Testis (tissue), 3 donors: ENCODE data around the gene TFEB. TPM values are rescaled to one million over a fixed set of nuclear protein-coding genes. Genes with fewer than 3 reads are reported as not detected.

Source experiments
- DNase-seq: peaks from one replicate; pipeline ENCODE4 v3.0.0-alpha.2; 2019
- H3K27ac ChIP-seq, 2 donors: fragments of 200-600 bp; sonication (generic); one replicate each; pipeline ENCODE4 v1.5.1; 2019
- H3K27me3 ChIP-seq: fragments of 200-600 bp; sonication (generic); one replicate; pipeline ENCODE4 v1.5.1; 2019
- H3K36me3 ChIP-seq: fragments of 200-600 bp; sonication (generic); one replicate; pipeline ENCODE4 v1.5.1; 2017; ENCODE audit warnings: low read depth; ENCODE audit errors: missing control alignments
- H3K4me1 ChIP-seq: fragments of 200-600 bp; sonication (generic); one replicate; pipeline ENCODE4 v1.5.1; 2019
- H3K4me3 ChIP-seq, 2 donors: fragments of 200-600 bp; sonication (generic); one replicate each; pipeline ENCODE4 v1.5.1; 2017 to 2019
- H3K9me3 ChIP-seq: fragments of 200-600 bp; sonication (generic); one replicate; pipeline ENCODE4 v1.5.1; 2017
- CTCF ChIP-seq, 3 experiments: fragments of 450-650 bp in 2 of 3; fragments of 200-600 bp in 1 of 3; sonication (generic) in 1 of 3; IDR thresholded peaks; one replicate each; pipeline ENCODE4 v1.5.1; 2016 to 2019; ENCODE audit warnings: antibody characterized with exemption in 3 of 3, mild to moderate bottlenecking in 2 of 3, moderate library complexity in 1 of 3
- POLR2A ChIP-seq: fragments of 450-650 bp; IDR thresholded peaks from one replicate; pipeline ENCODE4 v1.6.1; 2017; ENCODE audit warnings: antibody characterized with exemption, mild to moderate bottlenecking, moderate library complexity
- WGBS, 2 donors: methylation state at CpG; one replicate each; pipeline ENCODE4 v1.1.5; 2018; 5-methylcytosine and 5-hydroxymethylcytosine counted together
- intact Hi-C: fragments of 100-400 bp; cut with DNase I; formaldehyde crosslinking; loops from one replicate; pipeline ENCODE4 v1.15.1; 2023; ENCODE audit warnings: low total_unique reads
- polyA plus RNA-seq: library from polyadenylated mRNA; stranded (reverse); fragments of 350-450 nt; fragmentation: Illumina TruSeq; extraction: RNeasy Lipid Tissue Mini Kit (QIAGEN cat#74804); gene quantifications from one replicate; pipeline ENCODE4 v1.2.3, GENCODE V29; 2014; ENCODE audit warnings: low read depth, low replicate concordance; ENCODE audit not compliant: insufficient read depth
- total RNA-seq, 2 donors: library from RNA; depleted of rRNA; stranded (reverse); fragments of >200 nt; gene quantifications; one replicate each; pipeline ENCODE4 v1.2.3, GENCODE V29; 2016

Gene TFEB
- total and polyA plus RNA-seq, 3 donors from 2014 or later: 4.5 to 6.3 (median 5.2) TPM

- Histone ChIP-seq H3K27me3 (no peaks in the 10 kb centered on the region), H3K4me1 (peaks cover 4% of the 10 kb centered on the region), H3K36me3 (no peaks in the 10 kb centered on the region), H3K4me3 (no peak overlapping the region), H3K27ac (no peak overlapping the region), H3K9me3 (no peaks in the 10 kb centered on the region)
- WGBS, 2 donors: 88 to 100% methylated on average over 1 to 4 of the region's 4 CpGs
- intact Hi-C loops: no loop called here
- TF ChIP-seq CTCF (IDR thresholded peaks at IDR 0.05) (no peak), POLR2A (no peak)
- no peak for DNase-seq
Measured at GRCh38 chr6:41643899-41644269, 91.5 kb downstream of the TFEB start.

- TF ChIP-seq POLR2A (no peak), CTCF (IDR thresholded peaks at IDR 0.05) (no peak)
- H3K4me3 ChIP-seq: no peak overlapping the region
- H3K27me3 ChIP-seq: no peaks in the 10 kb centered on the region
- H3K36me3 ChIP-seq: no peaks in the 10 kb centered on the region
- 82 to 84% methylated on average over 10 of the region's 10 CpGs for WGBS, 2 donors
- no peak overlapping the region for H3K27ac ChIP-seq
- intact Hi-C loops: no loop called here
- DNase-seq: no peak
- no peaks in the 10 kb centered on the region for H3K9me3 ChIP-seq
- peaks cover 10% of the 10 kb centered on the region for H3K4me1 ChIP-seq
Measured at GRCh38 chr6:41642960-41643898, 92.2 kb downstream of the TFEB start.

- Histone ChIP-seq H3K36me3 (no peaks in the 10 kb centered on the region), H3K9me3 (no peaks in the 10 kb centered on the region), H3K4me1 (peaks cover 17% of the 10 kb centered on the region), H3K27me3 (no peaks in the 10 kb centered on the region), H3K27ac (no peak overlapping the region), H3K4me3 (no peak overlapping the region)
- WGBS, 2 donors: 70 to 81% methylated on average over 11 of the region's 11 CpGs
- intact Hi-C loops: no loop called here
- no peak for DNase-seq
- TF ChIP-seq POLR2A: no peak
- TF ChIP-seq CTCF (IDR thresholded peaks at IDR 0.05): no peak
Measured at GRCh38 chr6:41642090-41642959, 93.1 kb downstream of the TFEB start.

- Histone ChIP-seq H3K36me3 (no peaks in the 10 kb centered on the region), H3K4me3 (no peak overlapping the region), H3K4me1 (peaks cover 22% of the 10 kb centered on the region), H3K9me3 (no peaks in the 10 kb centered on the region), H3K27me3 (no peaks in the 10 kb centered on the region), H3K27ac (no peak overlapping the region)
- TF ChIP-seq CTCF (IDR thresholded peaks at IDR 0.05) (no peak), POLR2A (no peak)
- DNase-seq: no peak
- intact Hi-C loops: no loop called here
- 80 to 83% methylated on average over 8 to 9 of the region's 9 CpGs for WGBS, 2 donors
Measured at GRCh38 chr6:41641352-41641925, 94.0 kb downstream of the TFEB start.
